ENCODE measurements around the gene RFTN2. TPM values are rescaled to one million over a fixed set of nuclear protein-coding genes. Genes with fewer than 3 reads are reported as not detected.
"Not testable (repeated sequence)": the region's sequence is repeated elsewhere in the genome, so short reads cannot be mapped to it uniquely, and the experiment has no call there.

RFTN2 gene
- polyA plus RNA-seq, 1 donor (not counting 4 experiments of a cell fraction or from before 2014, with no cell fraction given), result 0.37 TPM

DNA sequence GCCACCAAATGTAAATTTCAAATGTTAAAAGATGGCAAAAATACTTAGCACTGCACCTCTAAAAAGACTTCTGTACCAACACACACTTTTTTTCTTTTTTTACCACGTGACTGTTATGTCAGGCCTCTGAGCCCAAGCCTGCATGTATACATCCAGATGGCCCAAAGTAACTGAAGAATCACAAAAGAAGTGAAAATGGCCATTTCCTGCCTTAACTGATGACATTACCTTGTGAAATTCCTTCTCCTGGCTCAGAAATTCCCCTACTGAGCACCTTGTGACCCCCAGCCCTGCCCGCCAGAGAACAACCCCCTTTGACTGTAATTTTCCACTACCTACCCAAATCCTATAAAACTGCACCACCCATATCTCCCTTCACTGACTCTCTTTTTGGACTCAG, 97.1 kb downstream of the RFTN2 start:
- H3K9me3 ChIP-seq (ENCODE audit: control insufficient read depth, low read depth, low read length); H3K36me3 ChIP-seq (ENCODE audit: control insufficient read depth in 2 of 2, extremely low read depth in 1 of 2, insufficient read depth in 2 of 2, low read length in 2 of 2); DNase-seq (ENCODE audit: low read depth, low spot score); FAIRE-seq; H3K9ac ChIP-seq (ENCODE audit: control insufficient read depth, extremely low read depth, insufficient read depth, low read length); H3K4me1 ChIP-seq (ENCODE audit: control insufficient read depth, extremely low read depth, insufficient read depth, low read length); dilution Hi-C loops (cut with MboI; ENCODE audit: extremely low pct_ligation_motif_present, low sequenced_read_pairs); H3K9me1 ChIP-seq (ENCODE audit: control insufficient read depth, extremely low read depth, insufficient read depth, low read length); H2AFZ ChIP-seq (ENCODE audit: control insufficient read depth, low read length); H3K27me3 ChIP-seq (ENCODE audit: control insufficient read depth, extremely low read depth, insufficient read depth, low read length); H3K4me2 ChIP-seq (ENCODE audit: control insufficient read depth, extremely low read depth, insufficient read depth, low read depth, low read length); H3K27ac ChIP-seq (ENCODE audit: control insufficient read depth, insufficient read depth, low read length); H3K4me3 ChIP-seq (ENCODE audit: control insufficient read depth in 2 of 3, extremely low read depth in 1 of 3, insufficient read depth in 2 of 3, low read depth in 1 of 3, low read length in 3 of 3); H4K20me1 ChIP-seq (ENCODE audit: control insufficient read depth, extremely low read depth, insufficient read depth, low read length); H3K79me2 ChIP-seq (ENCODE audit: control insufficient read depth, insufficient read depth, low read length): not testable (repeated sequence)

DNA sequence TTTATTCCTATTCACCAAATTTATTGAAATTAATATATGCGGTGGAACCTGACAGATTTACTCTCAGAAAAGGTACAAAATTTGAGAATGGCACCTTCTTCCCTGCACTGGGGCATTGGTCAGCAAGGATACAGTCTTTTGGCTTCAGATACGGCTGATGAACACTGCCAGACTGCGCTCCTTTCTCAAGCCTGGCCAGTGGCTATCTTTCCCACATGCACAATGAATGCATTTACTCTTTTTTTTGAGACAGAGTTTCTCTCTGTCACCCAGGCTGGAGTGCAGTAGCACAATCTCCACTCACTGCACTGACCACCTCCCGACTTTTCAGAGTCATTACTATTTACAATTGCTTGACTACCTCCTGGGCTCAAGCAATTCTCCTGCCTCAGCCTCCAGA, 97.9 kb downstream of the RFTN2 start:
- no peaks in the 10 kb centered on the region for H3K27me3 ChIP-seq (ENCODE audit: control insufficient read depth, extremely low read depth, insufficient read depth, low read length)
- H3K27ac ChIP-seq (ENCODE audit: control insufficient read depth, insufficient read depth, low read length), result no peak overlapping the region
- dilution Hi-C loops (cut with MboI; ENCODE audit: extremely low pct_ligation_motif_present, low sequenced_read_pairs), result no loop called here

DNA sequence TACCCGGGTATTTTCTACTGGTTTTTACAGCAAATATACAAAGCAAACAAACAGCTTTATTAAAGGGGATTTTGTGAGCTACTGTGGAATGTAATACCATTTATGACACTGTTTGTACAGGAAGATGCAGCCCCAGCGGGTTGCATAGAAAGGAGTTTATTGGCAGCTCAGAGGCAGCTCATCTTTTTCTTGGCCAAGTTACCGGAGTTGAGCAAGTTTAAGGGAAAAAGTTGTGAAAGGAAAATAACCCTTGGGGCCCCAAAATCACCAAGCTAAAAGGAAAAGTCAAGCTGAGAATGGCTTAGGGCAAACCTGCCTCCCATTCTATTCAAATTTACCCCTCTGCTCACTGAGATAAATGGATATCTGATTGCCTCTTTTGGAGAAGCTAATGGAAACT, 98.8 kb downstream of the RFTN2 start:
- Histone ChIP-seq H3K9me1 (ENCODE audit: control insufficient read depth, extremely low read depth, insufficient read depth, low read length) (no peaks in the 10 kb centered on the region), H3K9me3 (ENCODE audit: control insufficient read depth, low read depth, low read length) (peaks cover 4% of the 10 kb centered on the region), H3K4me1 (ENCODE audit: control insufficient read depth, extremely low read depth, insufficient read depth, low read length) (no peaks in the 10 kb centered on the region), H3K27me3 (ENCODE audit: control insufficient read depth, extremely low read depth, insufficient read depth, low read length) (no peaks in the 10 kb centered on the region), H3K79me2 (ENCODE audit: control insufficient read depth, insufficient read depth, low read length) (no peaks in the 10 kb centered on the region), H3K27ac (ENCODE audit: control insufficient read depth, insufficient read depth, low read length) (no peak overlapping the region), H4K20me1 (ENCODE audit: control insufficient read depth, extremely low read depth, insufficient read depth, low read length) (no peaks in the 10 kb centered on the region), H3K4me3 (ENCODE audit: control insufficient read depth in 2 of 3, extremely low read depth in 1 of 3, insufficient read depth in 2 of 3, low read depth in 1 of 3, low read length in 3 of 3) (no peak overlapping the region), H3K9ac (ENCODE audit: control insufficient read depth, extremely low read depth, insufficient read depth, low read length) (no peak overlapping the region), H2AFZ (ENCODE audit: control insufficient read depth, low read length) (no peak overlapping the region), H3K36me3 (ENCODE audit: control insufficient read depth in 2 of 2, extremely low read depth in 1 of 2, insufficient read depth in 2 of 2, low read length in 2 of 2) (peaks cover 0 to 4% of the 10 kb centered on the region in 2 experiments), H3K4me2 (ENCODE audit: control insufficient read depth, extremely low read depth, insufficient read depth, low read depth, low read length) (no peak overlapping the region)
- TF ChIP-seq, protein P1, sequence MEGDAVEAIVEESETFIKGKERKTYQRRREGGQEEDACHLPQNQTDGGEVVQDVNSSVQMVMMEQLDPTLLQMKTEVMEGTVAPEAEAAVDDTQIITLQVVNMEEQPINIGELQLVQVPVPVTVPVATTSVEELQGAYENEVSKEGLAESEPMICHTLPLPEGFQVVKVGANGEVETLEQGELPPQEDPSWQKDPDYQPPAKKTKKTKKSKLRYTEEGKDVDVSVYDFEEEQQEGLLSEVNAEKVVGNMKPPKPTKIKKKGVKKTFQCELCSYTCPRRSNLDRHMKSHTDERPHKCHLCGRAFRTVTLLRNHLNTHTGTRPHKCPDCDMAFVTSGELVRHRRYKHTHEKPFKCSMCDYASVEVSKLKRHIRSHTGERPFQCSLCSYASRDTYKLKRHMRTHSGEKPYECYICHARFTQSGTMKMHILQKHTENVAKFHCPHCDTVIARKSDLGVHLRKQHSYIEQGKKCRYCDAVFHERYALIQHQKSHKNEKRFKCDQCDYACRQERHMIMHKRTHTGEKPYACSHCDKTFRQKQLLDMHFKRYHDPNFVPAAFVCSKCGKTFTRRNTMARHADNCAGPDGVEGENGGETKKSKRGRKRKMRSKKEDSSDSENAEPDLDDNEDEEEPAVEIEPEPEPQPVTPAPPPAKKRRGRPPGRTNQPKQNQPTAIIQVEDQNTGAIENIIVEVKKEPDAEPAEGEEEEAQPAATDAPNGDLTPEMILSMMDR (optimal IDR thresholded peaks at IDR 0.05 in 1 of 3, IDR thresholded peaks at IDR 0.05 in 1 of 3, conservative IDR thresholded peaks at IDR 0.05 in 1 of 3; ENCODE audit: extremely low read depth in 1 of 3, insufficient read depth in 2 of 3, low read length in 3 of 3), result no peak
- TF ChIP-seq EZH2 (IDR thresholded peaks at IDR 0.05; ENCODE audit: low read length), result no peak
- FAIRE-seq (no peak), DNase-seq (ENCODE audit: low read depth, low spot score) (no peak)
- dilution Hi-C loops (cut with MboI; ENCODE audit: extremely low pct_ligation_motif_present, low sequenced_read_pairs), result no loop called here

More for the DNA sequence above, 97.9 kb downstream of the RFTN2 start:
- Histone ChIP-seq H2AFZ (ENCODE audit: control insufficient read depth, low read length) (no peak overlapping the region), H3K9me1 (ENCODE audit: control insufficient read depth, extremely low read depth, insufficient read depth, low read length) (no peaks in the 10 kb centered on the region), H3K79me2 (ENCODE audit: control insufficient read depth, insufficient read depth, low read length) (no peaks in the 10 kb centered on the region), H3K9me3 (ENCODE audit: control insufficient read depth, low read depth, low read length) (peaks cover 4% of the 10 kb centered on the region), H3K9ac (ENCODE audit: control insufficient read depth, extremely low read depth, insufficient read depth, low read length) (no peak overlapping the region), H3K4me3 (ENCODE audit: control insufficient read depth in 2 of 3, extremely low read depth in 1 of 3, insufficient read depth in 2 of 3, low read depth in 1 of 3, low read length in 3 of 3) (no peak overlapping the region), H3K36me3 (ENCODE audit: control insufficient read depth in 2 of 2, extremely low read depth in 1 of 2, insufficient read depth in 2 of 2, low read length in 2 of 2) (no peaks in the 10 kb centered on the region), H3K4me2 (ENCODE audit: control insufficient read depth, extremely low read depth, insufficient read depth, low read depth, low read length) (no peak overlapping the region), H4K20me1 (ENCODE audit: control insufficient read depth, extremely low read depth, insufficient read depth, low read length) (no peaks in the 10 kb centered on the region), H3K4me1 (ENCODE audit: control insufficient read depth, extremely low read depth, insufficient read depth, low read length) (no peaks in the 10 kb centered on the region)
- DNase-seq (ENCODE audit: low read depth, low spot score) (no peak), FAIRE-seq (no peak)
- TF ChIP-seq, protein P1 (optimal IDR thresholded peaks at IDR 0.05 in 1 of 3, IDR thresholded peaks at IDR 0.05 in 1 of 3, conservative IDR thresholded peaks at IDR 0.05 in 1 of 3; ENCODE audit: extremely low read depth in 1 of 3, insufficient read depth in 2 of 3, low read length in 3 of 3), result no peak
- TF ChIP-seq EZH2 (IDR thresholded peaks at IDR 0.05; ENCODE audit: low read length), result no peak

Data from keratinocyte (primary cell).